ENCODE data around the gene TMOD2.

Gene TMOD2

DNA sequence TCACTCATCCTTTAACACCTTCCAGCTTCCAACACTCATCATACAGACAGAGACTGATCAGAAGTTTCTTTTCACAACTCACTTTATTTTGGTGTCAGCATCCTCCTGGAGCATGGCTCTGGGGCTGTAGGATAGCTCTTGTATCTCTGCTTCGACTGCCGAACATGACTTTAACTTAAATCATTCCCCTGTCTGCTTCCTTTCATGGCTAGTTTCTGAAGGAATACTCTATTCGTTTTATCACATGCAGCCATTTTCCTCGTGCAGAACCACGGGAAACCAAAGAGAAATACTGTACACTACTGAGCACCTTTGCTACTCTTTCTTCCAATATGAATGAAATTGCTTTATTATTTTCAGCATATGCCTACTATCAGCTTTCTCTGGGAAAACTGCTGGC is 2.1 kb upstream of the TMOD2 start:
- TF ChIP-seq, protein P1, sequence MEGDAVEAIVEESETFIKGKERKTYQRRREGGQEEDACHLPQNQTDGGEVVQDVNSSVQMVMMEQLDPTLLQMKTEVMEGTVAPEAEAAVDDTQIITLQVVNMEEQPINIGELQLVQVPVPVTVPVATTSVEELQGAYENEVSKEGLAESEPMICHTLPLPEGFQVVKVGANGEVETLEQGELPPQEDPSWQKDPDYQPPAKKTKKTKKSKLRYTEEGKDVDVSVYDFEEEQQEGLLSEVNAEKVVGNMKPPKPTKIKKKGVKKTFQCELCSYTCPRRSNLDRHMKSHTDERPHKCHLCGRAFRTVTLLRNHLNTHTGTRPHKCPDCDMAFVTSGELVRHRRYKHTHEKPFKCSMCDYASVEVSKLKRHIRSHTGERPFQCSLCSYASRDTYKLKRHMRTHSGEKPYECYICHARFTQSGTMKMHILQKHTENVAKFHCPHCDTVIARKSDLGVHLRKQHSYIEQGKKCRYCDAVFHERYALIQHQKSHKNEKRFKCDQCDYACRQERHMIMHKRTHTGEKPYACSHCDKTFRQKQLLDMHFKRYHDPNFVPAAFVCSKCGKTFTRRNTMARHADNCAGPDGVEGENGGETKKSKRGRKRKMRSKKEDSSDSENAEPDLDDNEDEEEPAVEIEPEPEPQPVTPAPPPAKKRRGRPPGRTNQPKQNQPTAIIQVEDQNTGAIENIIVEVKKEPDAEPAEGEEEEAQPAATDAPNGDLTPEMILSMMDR (IDR thresholded peaks at IDR 0.05; ENCODE audit: control insufficient read depth, extremely low read depth, insufficient read depth): no peak
- DNase-seq (ENCODE audit: low read depth): no peak
- H3K4me3 ChIP-seq (ENCODE audit: low read depth, low read length): no peak overlapping the region

DNA sequence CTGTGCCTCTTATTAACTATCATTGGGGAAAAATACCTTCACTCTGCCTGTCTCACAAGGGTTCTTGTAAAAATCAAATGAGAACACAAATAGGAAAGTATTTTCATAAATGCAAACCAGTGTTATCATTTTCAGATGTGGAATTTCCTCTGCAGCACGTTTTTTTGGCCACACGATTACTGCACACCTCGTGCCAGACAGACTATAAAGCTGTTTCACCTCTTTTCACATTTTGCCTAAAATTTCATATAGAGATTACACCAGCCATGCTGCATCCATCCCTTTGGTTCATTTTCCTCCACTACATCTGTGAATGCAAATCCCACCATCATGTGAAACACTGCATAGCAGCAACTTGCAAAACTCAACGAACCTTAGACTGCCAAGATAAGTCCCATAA is 1.2 kb upstream of the TMOD2 start:
- TF ChIP-seq, protein P1 (IDR thresholded peaks at IDR 0.05; ENCODE audit: control insufficient read depth, extremely low read depth, insufficient read depth): no peak
- no peak for DNase-seq (ENCODE audit: low read depth)
- H3K4me3 ChIP-seq (ENCODE audit: low read depth, low read length): no peak overlapping the region

DNA sequence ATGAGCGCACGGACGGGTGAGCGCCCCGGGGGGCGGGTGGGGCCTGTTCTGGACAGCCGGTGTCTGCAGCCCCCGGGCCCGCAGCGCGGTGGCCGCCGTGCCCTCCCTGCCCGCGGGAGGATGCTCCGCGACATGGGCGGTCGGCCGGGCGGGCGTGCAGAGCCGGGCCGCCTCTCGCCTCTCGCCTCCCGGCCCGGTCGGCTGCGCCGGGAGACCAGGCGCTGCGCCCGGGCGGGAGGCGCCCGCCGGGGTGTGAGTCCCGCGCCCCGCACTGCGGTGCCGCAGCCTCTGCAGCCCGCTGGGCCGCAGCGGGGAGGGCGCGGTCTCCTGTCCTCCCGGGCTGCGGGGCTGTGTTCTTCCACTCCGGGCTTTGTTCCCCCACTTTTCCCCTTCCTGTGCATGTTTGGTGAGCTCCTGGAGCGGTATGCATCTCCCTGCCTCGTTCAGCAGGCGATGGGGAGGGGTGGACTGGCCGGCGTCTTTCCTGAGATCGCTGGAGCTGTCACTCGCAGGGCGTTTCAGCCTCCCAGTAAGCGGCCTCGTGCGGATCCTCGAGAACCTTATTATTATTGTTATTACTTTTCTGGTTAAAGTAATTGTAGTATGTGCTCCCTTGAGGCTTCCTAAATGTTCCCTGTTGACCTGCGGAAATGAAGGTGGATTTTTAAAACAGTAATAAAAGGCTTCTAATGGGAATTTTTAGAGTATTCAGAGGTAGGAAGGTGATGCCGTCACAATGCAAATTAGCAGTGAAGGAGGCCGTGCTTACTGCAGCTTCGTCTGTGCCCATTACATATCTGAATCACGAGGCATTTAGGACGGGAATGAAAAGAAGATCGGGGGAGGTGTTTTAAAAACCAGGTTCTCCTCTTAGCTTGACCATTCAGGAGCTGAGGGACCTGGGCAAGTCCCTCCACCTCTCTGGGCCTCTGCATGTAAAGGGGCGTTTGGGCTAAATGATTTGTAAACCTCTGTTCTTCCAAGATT is 593 bp downstream of the TMOD2 start:
- TF ChIP-seq, protein P1 (IDR thresholded peaks at IDR 0.05; ENCODE audit: control insufficient read depth, extremely low read depth, insufficient read depth): no peak
- peak overlapping the region; percentile 55 for H3K4me3 ChIP-seq (ENCODE audit: low read depth, low read length)
- no peak for DNase-seq (ENCODE audit: low read depth)

DNA sequence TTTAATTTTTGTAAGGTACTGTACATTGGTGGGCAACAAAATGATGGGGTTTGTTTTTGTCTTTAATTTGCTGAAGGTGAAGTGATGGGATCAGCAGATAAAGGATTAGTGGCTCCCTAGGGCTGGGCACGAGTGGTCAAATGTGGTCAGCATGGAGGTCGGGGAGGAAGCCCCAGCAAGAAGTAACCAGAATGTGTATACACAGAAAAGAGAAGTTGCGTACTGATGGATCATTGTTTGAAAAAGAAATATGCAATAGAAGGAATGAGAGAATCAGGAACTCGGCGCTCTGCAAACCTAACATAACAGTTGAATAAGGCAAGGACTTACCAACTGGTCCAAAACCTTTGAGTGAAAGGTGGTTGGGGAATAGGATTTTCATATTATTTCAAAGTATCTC is 1.5 kb downstream of the TMOD2 start:
- TF ChIP-seq, protein P1 (IDR thresholded peaks at IDR 0.05; ENCODE audit: control insufficient read depth, extremely low read depth, insufficient read depth): no peak
- no peak for DNase-seq (ENCODE audit: low read depth)
- H3K4me3 ChIP-seq (ENCODE audit: low read depth, low read length): no peak overlapping the region

DNA sequence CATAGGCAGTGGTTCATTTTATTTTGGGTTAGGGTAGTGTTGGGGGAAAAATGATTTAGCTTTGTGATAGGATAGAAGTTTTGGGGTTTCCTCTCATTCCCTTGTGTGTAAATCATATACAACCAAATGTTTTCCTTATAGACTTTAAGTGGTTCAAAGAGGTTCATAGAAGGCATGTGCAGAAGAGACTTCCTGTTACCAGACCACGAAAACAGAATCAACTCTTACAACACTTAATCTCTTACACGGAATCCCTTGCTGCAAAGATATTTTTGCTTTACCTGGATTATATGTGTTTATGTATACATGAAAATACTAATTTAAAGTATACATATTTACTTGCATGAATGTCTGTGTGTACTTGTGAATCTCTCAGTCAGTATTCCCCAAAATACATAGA is 2.9 kb downstream of the TMOD2 start:
- no peak overlapping the region for H3K4me3 ChIP-seq (ENCODE audit: low read depth, low read length)
- DNase-seq (ENCODE audit: low read depth): no peak
- TF ChIP-seq, protein P1 (IDR thresholded peaks at IDR 0.05; ENCODE audit: control insufficient read depth, extremely low read depth, insufficient read depth): no peak

DNA sequence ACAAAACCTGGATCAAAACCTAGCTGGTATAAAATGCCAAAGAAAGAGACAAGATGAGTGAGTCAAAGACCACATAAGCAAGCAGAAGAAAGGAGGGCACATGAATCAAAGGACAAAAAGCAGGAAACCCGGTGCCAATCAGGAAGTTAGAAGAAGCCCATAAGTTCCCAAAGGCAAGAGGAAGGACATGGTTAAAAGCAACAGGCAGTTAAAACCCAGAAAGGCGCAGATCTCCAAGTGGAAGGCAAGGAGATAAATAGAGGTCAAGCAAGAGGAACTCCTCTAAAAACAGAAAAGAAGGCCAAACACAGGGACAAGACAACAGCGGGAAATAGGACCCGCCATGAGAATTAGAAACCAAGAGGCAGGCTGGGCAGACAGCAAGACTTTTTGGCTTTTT is 4.4 kb downstream of the TMOD2 start:
- no peak for DNase-seq (ENCODE audit: low read depth)
- H3K4me3 ChIP-seq (ENCODE audit: low read depth, low read length): no peak overlapping the region
- TF ChIP-seq, protein P1 (IDR thresholded peaks at IDR 0.05; ENCODE audit: control insufficient read depth, extremely low read depth, insufficient read depth): no peak

All from LNCaP clone FGC (cell line).